Lower leg skin (tissue), 4 donors: ENCODE measurements around the gene SEMA6A. TPM values are rescaled to one million over a fixed set of nuclear protein-coding genes. Genes with fewer than 3 reads are reported as not detected.

Experiments
- DNase-seq, 2 donors: peaks; one replicate each; pipeline ENCODE4 v3.0.0-alpha.2; 2019; ENCODE audit warnings: low spot score in 2 of 2
- H3K4me3 ChIP-seq: fragments of 200-600 bp; sonication (generic); 2 replicates; pipeline ENCODE4 v1.5.1; 2017; ENCODE audit warnings: mild to moderate bottlenecking, low read depth; ENCODE audit not compliant: poor library complexity, severe bottlenecking
- CTCF ChIP-seq, 3 donors: fragments of 450-650 bp; IDR thresholded peaks; one replicate each; pipeline ENCODE4 v1.5.1; 2016; ENCODE audit warnings: antibody characterized with exemption in 3 of 3, mild to moderate bottlenecking in 3 of 3, moderate library complexity in 2 of 3
- POLR2A ChIP-seq, 2 donors: fragments of 450-650 bp; IDR thresholded peaks; one replicate each; pipeline ENCODE4 v1.6.1; 2016 to 2017; ENCODE audit warnings: antibody characterized with exemption in 2 of 2, mild to moderate bottlenecking in 1 of 2, moderate library complexity in 1 of 2
- WGBS, 2 donors: methylation state at CpG; one replicate each; pipeline ENCODE4 v1.1.5; 2018; 5-methylcytosine and 5-hydroxymethylcytosine counted together
- intact Hi-C: fragments of 100-400 bp; cut with DNase I; formaldehyde crosslinking; loops from one replicate; pipeline ENCODE4 v1.15.0; 2023; ENCODE audit warnings: low total_unique reads
- total RNA-seq, 4 donors: library from RNA; depleted of rRNA; stranded (reverse); fragments of >200 nt; gene quantifications; one replicate each; pipeline ENCODE4 v1.1.0, GENCODE V29; 2016

SEMA6A gene
- total RNA-seq, 4 donors from 2014 or later: 7.0 to 21.8 (median 10.1) TPM

GRCh38 chr5:116409591-116410296, 164.9 kb downstream of the SEMA6A start:
- no peak for DNase-seq
- intact Hi-C loops: no loop called here
- TF ChIP-seq POLR2A (IDR thresholded peaks at IDR 0.05): no peak
- no peak for TF ChIP-seq CTCF (IDR thresholded peaks at IDR 0.05)
- no peak overlapping the region for H3K4me3 ChIP-seq
- WGBS, 2 donors: 78 to 87% methylated on average over 5 of the region's 5 CpGs

DNA sequence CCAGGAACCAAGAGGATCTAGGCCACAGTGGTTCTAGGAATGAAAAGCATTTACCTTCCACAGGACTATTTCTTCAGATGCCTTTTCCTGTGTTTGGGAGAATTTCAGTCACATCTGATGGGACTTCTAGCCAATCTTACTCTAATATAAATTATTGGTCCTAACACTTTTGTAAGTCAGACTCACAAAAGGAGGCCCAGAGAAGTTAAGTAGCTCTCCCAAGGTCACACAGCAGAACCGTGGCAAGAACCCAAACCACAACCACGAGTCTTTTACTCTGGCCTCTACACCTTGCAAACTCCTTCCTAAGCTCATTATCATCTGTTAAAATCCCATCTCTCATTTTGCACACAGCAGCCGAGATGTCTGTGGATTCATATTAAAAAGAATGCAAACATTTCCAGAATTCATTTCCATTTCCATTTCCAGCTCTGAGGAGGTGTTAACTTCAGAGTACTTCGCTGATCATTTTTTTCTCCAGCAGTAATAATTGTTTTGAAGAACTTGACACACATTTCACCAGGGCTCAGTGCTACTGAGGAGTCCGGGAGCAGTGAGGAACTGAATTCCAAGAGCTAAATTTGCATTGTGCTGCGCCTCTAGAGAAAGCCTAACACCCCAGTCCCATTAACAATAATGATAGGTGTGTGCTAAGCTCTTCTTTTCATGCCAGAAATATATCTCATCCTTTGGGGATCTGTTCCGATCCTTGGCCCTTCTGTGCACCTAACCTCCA, 168.1 kb downstream of the SEMA6A start:
- 91% methylated on average over 7 of the region's 7 CpGs for WGBS, 2 donors
- intact Hi-C loops: no loop called here
- DNase-seq: no peak
- no peak overlapping the region for H3K4me3 ChIP-seq
- TF ChIP-seq POLR2A (IDR thresholded peaks at IDR 0.05) (no peak), CTCF (IDR thresholded peaks at IDR 0.05) (no peak)

DNA sequence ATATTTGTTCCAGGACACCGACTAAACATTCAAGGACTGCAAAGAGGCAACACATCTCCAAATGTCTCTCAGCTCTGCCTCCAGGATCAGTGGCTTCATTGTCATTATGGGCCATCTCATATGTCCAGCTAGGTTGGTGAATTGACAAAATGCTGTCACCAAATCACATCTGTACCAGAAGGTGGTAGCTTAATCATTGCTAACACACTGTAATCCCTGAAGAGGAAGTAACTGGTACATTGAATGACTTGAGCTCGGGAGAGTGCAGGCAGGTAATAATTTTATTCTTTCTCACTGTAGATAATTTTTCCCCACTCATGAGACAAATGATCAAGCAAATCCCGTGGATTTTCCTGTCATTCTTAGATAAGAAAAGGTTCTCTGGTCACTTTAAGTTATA, 169.8 kb downstream of the SEMA6A start:
- no peak for TF ChIP-seq CTCF (IDR thresholded peaks at IDR 0.05)
- TF ChIP-seq POLR2A (IDR thresholded peaks at IDR 0.05): no peak
- DNase-seq: no peak
- WGBS, 2 donors: 79 to 87% methylated on average over 3 of the region's 3 CpGs
- intact Hi-C loops: no loop called here
- no peak overlapping the region for H3K4me3 ChIP-seq

- no peak for DNase-seq
- TF ChIP-seq POLR2A (IDR thresholded peaks at IDR 0.05): no peak
- no peak for TF ChIP-seq CTCF (IDR thresholded peaks at IDR 0.05)
- intact Hi-C loops: no loop called here
- 71 to 82% methylated on average over 2 of the region's 2 CpGs for WGBS, 2 donors
- no peak overlapping the region for H3K4me3 ChIP-seq
Observed at GRCh38 chr5:116404016-116404415, 170.6 kb downstream of the SEMA6A start.

GRCh38 chr5:116402235-116402634, 172.4 kb downstream of the SEMA6A start:
- TF ChIP-seq POLR2A (IDR thresholded peaks at IDR 0.05) (no peak), CTCF (IDR thresholded peaks at IDR 0.05) (no peak)
- 90% methylated on average over 5 of the region's 5 CpGs for WGBS, 2 donors
- no peak overlapping the region for H3K4me3 ChIP-seq
- DNase-seq: no peak
- intact Hi-C loops: no loop called here
